HFFc6 (cell line): ENCODE measurements around the gene BCAP31. TPM values are rescaled to one million over a fixed set of nuclear protein-coding genes. Genes with fewer than 3 reads are reported as not detected.
"Not testable (repeated sequence)": the region's sequence is repeated elsewhere in the genome, so short reads cannot be mapped to it uniquely, and the experiment has no call there.

Experiments
- DNase-seq: peaks from one replicate; pipeline ENCODE4 v3.0.0-alpha.2; 2018
- H3K27ac Mint-ChIP-seq: 2 replicates; pipeline ENCODE4 v1.8.0; 2020; ENCODE audit warnings: mild to moderate bottlenecking, mixed read lengths
- H3K27me3 Mint-ChIP-seq: 2 replicates; pipeline ENCODE4 v1.8.0; 2021; ENCODE audit warnings: mild to moderate bottlenecking, moderate library complexity, mixed read lengths; ENCODE audit not compliant: insufficient read depth
- H3K36me3 Mint-ChIP-seq: 2 replicates; pipeline ENCODE4 v1.8.0; 2021; ENCODE audit warnings: low read depth, mixed read lengths
- H3K4me1 Mint-ChIP-seq: 2 replicates; pipeline ENCODE4 v1.8.0; 2020; ENCODE audit warnings: low read depth, mixed read lengths
- H3K4me3 Mint-ChIP-seq: 2 replicates; pipeline ENCODE4 v1.8.0; 2020; ENCODE audit warnings: mild to moderate bottlenecking, moderate library complexity, mixed read lengths
- H3K9me3 Mint-ChIP-seq: 2 replicates; pipeline ENCODE4 v1.8.0; 2020; ENCODE audit warnings: mild to moderate bottlenecking, mixed read lengths
- CTCF ChIP-seq: fragments of 200-600 bp; sonication (generic); IDR thresholded peaks from 2 replicates; pipeline ENCODE4 v1.5.0; 2021; ENCODE audit warnings: antibody characterized with exemption, mild to moderate bottlenecking
- total RNA-seq, 6 experiments: library from RNA; stranded (reverse); fragmentation: NEBNext Ultra II Directional; extraction: Animal tissue kit (Norgen Biotek cat#: 25700); gene quantifications; 2 replicates in 1 of 6; 3 replicates in 5 of 6; pipeline ENCODE4 v1.2.3, GENCODE V29; 2021

The BCAP31 gene
- total RNA-seq, 6 experiments from 2014 or later, result 203 to 295 (median 218) TPM

DNA sequence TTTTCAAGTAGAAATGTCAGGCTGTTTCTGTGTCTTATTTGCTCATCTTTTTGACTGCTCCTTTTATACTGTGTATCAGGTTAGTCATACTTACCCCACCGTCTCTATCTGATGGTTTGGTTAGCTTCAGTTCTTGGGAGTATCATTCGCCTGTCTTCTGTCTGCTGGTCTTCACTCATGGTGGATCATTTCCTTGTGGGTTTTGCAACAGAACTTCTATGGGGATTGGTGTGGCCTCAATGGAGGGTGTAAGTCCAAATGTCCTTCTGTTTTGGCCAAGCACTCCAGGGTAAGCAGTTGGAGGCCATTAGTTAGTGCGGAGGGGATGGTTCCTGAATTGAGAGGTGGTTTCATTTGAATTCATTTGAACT lies 7.6 kb upstream of the BCAP31 start:
- Mint-ChIP-seq H3K9me3 (peaks cover 7% of the 10 kb centered on the region; the same call in 1 of the 2 replicates), H3K27me3 (no peaks in the 10 kb centered on the region; the same call in 1 of the 2 replicates), H3K4me3 (no peak overlapping the region), H3K4me1 (peaks cover 24% of the 10 kb centered on the region), H3K36me3 (peaks cover 18% of the 10 kb centered on the region), H3K27ac (peak overlapping the region; percentile 66; the same call in 1 of the 2 replicates)
- no peak for TF ChIP-seq CTCF
- no peak for DNase-seq

DNA sequence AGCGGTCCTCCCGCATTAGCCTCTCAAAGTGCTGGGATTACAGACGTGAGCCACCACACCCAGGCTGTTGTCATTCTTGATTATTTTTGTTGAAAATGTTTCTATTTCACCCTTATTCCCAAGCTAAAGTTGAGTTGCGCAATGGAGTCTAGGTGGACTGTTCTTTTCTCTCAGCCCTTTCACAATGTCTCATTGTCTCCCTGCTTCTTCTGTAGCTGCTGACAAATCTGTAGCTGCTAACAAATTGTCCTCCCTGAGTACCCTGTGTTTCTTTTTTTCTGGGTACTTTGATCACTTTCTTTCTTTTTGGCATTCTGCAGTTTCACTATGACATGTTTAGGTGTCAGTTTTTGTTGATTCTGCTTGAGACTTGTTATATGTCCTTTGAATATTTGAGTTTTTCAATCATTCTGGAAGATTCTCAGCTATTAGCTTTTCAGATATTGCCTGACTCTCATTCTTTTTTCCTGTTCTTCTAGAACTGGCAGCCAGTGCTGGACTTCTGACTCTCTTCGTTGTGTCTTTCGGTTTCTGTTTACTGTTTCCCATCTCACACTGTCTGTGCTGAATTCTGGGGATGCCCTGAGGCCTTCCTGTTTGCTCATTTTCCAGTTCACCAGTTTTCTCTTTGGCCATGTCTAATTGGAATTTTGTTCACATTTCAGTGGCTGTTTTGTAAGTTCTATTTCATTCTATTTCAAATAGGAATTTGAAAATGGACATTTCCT lies 7.1 kb upstream of the BCAP31 start:
- H3K4me3 Mint-ChIP-seq, result no peak overlapping the region
- TF ChIP-seq CTCF, result no peak
- H3K9me3 Mint-ChIP-seq, result peaks cover 7% of the 10 kb centered on the region; the same call in 1 of the 2 replicates
- H3K27me3 Mint-ChIP-seq, result no peaks in the 10 kb centered on the region; the same call in 1 of the 2 replicates
- peaks cover 18% of the 10 kb centered on the region for H3K36me3 Mint-ChIP-seq
- no peak overlapping the region for H3K27ac Mint-ChIP-seq
- no peak for DNase-seq
- H3K4me1 Mint-ChIP-seq, result peaks cover 25% of the 10 kb centered on the region

DNA sequence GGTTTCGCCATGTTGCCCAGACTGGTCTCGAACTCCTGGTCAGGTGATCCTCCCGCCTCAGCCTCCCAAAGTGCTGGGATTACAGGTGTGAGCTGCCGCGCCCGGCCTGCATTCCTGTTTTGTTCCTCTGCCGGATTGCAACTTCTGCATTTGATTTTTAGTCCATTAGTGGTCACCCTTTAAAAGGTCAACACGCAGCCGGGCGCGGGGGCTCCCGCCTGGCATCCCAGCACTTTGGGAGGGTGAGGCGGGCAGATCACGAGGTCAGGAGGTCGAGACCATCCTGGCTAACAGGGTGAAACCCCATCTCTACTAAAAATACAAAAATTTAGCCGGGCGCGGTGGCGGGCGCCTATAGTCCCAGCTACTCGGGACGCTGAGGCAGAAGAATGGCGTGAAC lies 5.9 kb upstream of the BCAP31 start:
- not testable (repeated sequence) for H3K4me3 Mint-ChIP-seq, H3K27me3 Mint-ChIP-seq, DNase-seq, H3K27ac Mint-ChIP-seq, H3K9me3 Mint-ChIP-seq
- peaks cover 25% of the 10 kb centered on the region for H3K4me1 Mint-ChIP-seq
- H3K36me3 Mint-ChIP-seq, result peaks cover 18% of the 10 kb centered on the region

- no peak for TF ChIP-seq CTCF
- no peaks in the 10 kb centered on the region for H3K27me3 Mint-ChIP-seq
Observed at GRCh38 chrX:153728951-153729631, 4.9 kb upstream of the BCAP31 start.

DNA sequence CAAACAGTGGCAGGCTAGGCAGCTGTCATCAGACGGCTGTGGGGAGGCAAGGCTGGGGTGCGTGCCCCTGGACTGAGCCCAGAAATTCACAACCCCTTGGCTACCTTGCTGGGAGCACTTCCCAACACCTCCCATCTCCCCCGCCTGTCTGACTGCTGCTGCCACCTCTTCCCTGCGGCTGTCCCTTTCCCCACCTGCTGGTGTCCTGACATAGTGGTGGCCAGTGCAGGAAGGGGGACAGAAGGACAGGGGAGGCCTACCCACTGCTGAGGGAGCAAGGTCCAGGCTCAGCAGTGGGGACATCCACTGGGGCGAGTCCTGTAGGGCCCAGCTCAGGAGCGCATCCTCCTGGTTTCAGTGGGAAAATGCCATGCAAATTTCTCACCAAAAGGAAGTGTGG lies 3.9 kb upstream of the BCAP31 start:
- Mint-ChIP-seq H3K4me3 (no peak overlapping the region), H3K4me1 (peaks cover 25% of the 10 kb centered on the region), H3K9me3 (peaks cover 7% of the 10 kb centered on the region; the same call in 1 of the 2 replicates), H3K27me3 (no peaks in the 10 kb centered on the region), H3K27ac (no peak overlapping the region), H3K36me3 (peaks cover 18% of the 10 kb centered on the region)
- 0 out of 2 replicates have a peak, but pooled peaks have one; percentile 8 for TF ChIP-seq CTCF
- no peak for DNase-seq

More at GRCh38 chrX:153728951-153729631, 4.9 kb upstream of the BCAP31 start:
- Mint-ChIP-seq H3K27ac (no peak overlapping the region), H3K36me3 (peaks cover 18% of the 10 kb centered on the region), H3K9me3 (peaks cover 7% of the 10 kb centered on the region; the same call in 1 of the 2 replicates), H3K4me3 (no peak overlapping the region), H3K4me1 (peaks cover 25% of the 10 kb centered on the region)
- no peak for DNase-seq
